GM04504 (cell line): ENCODE measurements around the gene ENTPD8.

Experiments used
- DNase-seq: peaks from one replicate; pipeline ENCODE4 v3.0.0-alpha.2; 2012; ENCODE audit warnings: low read depth

ENTPD8 gene

DNA sequence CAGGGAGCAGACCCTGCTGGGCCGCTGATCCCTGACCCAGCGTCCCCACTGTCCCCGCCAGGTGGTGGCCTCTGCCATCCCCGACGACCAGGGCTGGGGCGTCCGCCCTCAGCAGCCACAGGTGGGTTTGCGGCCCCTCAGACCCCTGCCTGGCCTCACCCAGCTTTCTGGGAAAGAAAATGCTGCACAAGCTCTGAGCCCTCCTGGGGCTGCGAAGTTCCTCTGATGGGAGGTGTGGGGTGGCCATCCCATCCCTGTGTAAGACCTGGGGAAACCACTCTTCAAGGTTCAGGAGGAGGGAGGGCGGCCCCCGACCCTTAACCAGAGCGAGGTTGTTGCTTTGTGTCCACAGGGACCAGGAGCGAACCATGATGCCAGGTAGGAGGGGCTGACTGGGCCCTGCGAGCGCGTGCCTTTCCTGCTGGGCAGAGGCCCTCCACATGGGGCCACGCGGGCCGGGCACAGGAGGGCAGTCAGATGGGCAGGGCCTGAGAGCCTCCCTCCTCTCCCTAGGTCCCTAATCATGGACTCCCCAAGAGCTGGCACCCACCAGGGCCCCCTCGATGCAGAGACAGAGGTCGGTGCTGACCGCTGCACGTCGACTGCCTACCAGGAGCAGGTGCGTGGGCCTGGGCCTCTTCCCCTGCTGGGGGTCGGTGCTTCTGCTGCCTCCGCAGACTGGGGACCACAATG lies 10.3 kb downstream of the ENTPD8 start:
- no peak for DNase-seq

DNA sequence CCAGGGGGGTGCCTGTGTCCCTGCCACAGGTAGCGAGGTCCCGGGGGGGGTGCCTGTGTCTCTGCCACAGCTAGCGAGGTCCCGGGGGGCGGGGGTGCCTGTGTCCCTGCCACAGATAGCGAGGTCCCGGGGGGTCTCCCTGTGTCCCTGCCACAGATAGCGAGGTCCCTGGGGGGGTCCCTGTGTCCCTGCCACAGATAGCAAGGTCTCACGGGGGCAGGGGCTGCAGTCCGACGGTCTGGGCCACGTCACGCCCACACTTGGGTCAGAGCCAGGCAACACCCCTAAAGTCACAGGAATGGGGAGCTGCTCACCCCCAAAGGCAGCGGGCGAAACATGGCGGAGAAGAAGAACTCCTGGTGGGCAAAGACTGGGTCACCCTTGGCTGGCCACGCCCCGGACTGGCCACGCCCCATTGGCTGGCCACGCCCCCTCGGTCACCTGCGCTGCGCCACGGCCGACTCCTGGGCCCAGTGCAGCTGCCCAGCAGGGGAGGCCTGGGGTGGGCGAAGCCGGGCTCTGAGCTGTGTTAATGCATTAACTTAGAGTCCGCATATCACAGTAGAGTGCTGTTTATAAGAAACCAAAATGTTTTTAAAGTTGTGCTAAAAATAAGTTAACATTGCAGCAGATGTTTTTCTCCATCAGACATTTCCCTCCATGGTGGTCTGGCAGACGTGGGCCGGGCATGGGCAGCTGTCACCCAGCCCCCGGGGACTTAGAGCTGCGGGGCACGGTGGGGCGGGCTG lies 11.0 kb downstream of the ENTPD8 start:
- DNase-seq: no peak

DNA sequence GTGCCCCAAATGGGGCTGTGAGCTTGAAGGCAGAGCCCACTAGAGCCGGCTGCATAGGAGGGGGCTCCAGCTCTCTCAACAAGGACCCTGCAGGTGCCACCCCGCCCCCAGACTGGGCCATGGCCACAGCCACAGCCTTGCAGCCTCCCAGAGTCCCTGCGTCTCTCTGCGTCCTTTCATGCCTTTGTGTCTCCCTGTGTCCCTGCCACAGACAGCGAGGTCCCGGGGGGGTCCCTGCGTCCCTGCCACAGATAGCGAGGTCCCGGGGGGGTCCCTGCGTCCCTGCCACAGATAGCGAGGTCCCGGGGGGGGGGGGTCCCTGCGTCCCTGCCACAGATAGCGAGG lies 11.6 kb downstream of the ENTPD8 start:
- DNase-seq: no peak

DNA sequence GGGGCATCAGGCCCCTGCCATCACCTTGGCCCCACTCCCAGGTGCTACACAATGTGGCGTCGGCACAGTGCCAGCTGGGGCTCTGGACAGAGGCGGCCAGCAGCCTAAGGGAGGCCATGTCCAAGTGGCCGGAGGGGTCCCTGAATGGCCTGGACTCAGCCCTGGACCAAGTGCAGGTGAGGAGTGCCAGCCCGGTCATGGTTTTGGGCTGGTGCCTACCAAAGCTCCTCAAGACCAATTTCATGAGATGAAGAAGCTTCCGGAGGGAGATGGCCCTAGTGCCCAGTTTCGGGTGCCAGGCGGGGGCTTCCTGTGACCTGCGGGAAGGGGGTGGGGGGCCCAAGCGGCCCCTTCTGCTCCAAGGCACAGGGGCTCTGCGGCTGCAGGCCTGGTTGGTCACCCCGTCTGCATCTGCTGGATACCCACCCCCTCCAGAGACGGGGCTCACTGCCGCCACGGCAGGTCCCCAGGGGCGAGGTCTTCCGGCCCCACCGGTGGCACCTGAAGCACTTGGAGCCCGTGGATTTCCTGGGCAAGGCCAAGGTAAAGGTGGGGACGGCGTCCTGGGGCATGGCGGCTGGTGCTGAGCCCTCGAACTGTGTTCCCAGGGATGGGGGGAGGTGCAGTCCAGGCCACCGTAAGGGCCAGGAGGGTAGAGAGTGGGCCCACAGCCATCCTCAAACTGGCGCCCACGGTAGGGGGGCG lies 12.2 kb downstream of the ENTPD8 start:
- DNase-seq: no peak

DNA sequence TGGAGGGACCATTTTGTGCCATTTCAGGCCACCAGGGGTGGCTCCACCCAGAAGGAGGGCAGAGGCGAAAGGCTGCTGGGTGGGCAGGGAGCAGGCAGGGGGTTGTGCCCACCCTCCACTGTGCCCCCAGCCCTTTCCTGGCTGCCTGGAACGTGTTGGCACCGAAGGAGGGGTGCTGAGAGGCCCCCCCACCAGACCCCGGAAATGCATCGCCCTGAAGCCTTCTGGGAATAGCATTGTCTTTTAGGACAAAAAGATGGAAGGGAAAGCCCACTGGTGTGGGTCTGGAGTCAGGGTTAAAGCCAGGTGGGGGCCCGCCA lies 12.9 kb downstream of the ENTPD8 start:
- no peak for DNase-seq

DNA sequence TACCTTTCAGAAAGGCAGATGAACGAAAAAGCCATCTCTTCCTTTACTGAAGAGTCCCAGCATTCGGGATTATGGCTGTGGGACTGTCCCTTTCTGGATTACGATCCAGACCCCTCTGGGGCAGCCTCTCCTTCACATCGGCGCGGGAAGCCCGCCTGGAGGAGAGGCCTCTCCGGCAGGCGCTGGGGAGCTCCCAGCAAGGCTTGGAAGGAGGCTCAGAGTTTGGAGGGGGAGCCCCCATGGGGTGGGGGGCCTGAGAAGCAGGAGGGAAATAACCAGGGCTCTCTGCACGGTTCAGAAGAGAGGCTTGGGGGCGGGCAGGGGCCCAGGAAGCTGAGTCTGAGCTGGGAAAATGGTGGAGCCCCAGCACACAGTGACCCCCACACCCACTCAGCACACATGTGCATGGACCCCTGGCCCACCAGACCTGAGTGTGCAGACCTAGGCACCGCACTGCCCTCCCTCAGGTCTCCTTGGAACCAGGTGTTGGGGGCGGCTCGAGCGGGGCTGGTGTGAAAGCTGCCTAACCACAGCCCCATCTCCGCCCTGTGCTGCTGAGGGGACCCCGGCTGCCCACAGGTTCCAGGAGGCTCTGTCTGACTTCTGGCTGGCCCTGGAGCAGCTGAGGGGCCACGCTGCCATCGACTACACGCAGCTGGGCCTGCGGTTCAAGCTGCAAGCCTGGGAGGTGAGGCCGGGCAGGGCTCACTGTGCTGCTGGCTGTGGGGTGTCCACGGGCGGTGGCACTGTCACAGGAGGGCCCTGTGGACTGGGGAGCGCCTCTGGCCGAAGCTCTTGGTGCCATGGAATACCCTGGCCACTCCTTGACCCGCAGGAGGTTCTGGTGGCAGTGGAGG lies 13.5 kb downstream of the ENTPD8 start:
- no peak for DNase-seq

DNA sequence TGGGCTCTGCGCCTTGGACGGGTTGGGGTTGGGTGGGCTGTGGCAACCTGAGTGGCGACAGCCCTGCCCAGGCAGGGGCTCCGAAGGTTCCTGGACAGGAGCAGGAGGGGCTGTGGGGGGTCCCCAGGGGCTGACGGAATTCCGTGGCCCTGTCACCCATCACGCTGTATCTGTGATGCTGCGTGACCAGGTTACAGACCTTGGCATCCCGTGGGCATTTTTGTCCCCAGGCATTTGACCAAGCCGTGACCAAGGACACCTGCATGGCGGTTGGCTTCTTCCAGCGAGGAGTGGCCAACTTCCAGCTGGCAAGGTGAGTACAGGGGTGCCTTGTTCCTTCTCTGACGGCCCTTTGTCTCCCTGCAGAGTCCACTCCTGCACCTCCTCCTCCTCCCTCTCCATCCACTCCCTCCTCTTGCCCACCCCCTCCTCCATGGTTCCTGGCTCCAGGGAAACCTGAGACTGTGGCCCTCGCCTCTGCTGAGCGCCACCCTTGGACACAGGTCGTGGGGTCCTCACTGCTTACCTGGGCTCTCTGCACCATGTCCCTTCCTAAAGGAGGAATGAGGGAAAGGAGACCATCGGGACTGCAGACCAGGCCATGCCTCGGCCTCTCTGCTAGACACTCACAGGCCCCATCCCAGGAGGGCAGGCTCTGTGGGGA lies 15.0 kb downstream of the ENTPD8 start:
- DNase-seq: no peak

DNA sequence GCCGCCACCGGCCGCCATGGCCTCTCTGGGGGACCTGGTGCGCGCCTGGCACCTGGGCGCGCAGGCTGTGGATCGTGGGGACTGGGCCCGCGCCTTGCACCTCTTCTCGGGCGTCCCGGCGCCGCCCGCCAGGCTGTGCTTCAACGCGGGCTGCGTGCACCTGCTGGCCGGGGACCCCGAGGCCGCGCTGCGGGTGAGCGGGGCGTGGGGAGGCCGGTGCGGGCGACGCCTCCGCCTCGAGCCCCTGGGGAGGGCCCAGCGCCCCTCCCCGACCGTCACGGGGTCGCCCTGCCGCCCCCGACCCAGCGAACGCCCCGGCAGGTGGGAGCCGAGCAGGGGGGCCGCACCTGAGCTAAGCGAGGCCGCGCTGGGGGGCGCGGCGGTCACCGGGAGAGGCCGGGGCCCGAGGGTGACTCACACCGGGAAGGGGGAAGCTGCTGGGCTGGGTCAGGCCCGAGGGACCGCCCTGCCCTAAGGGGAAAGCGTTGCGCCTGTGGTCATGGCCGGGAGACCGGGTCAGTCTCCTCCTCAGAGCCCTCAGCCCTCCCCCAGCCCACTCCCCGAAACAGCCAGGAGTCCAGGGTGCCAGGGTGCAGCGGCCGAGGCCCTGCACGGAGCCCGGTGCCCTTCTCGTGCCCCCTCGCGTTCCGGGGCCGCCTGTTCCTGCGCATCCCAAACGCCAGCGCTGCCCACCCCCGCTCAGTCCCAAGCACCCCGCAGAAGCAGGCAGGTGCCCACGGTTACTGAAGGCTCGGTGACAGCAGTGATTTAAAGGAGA lies 17.5 kb downstream of the ENTPD8 start:
- no peak for DNase-seq

DNA sequence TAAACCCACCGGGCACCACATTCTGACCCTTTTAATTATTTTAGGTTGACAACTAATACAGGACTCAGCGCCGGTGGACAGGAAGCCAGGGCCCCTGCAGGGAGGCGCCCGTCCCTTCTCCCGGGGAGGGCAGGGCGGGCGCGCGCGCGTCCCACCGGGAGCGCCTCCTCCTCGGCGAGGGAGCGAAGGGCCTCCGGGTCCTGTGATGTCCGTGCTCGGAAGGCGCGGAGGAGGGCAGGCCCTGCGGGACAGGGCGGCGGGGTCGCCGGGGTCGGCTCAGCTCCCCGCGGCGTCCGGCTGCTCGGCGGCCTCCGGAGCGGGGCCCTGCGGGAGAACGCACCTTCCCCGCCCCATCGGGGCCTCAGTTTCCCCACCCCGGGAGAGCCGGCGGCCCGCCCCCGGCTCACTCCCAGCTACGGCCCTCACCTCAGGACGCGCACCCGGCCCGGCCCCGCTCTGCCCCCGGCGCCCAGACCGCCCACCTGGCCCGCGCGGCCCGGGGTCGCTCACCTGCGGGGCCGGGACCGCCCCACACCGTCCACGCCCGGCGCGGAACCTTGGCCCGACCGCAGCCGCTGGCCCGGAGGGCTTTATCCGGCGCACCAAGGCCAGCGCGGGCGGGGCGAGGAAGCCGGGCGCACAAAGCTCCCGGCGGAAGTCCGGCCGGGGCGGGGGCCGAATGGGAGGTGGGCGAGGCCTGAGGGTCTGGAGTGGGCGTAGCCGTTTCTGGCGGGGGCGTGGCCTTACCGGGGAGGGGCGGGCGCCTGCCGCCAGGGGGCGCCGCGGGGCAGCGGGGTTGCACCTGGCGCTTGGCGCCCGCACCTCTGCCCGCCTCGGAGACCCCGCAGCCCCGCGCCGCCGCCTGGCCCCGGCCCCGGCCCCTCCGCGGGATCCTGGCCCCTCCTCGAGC lies 18.3 kb downstream of the ENTPD8 start, which contains the start of the genes EXD3 and NOXA1:
EXD3 (minus strand) TSS at position 559 of the 910 bp plus-strand sequence. CDS start 27,805 bp downstream, outside the sequence.
NOXA1 (plus strand) TSS at position 790 of the 910 bp plus-strand sequence. CDS start 137 bp downstream, outside the sequence.
- peak; percentile 75 for DNase-seq

DNA sequence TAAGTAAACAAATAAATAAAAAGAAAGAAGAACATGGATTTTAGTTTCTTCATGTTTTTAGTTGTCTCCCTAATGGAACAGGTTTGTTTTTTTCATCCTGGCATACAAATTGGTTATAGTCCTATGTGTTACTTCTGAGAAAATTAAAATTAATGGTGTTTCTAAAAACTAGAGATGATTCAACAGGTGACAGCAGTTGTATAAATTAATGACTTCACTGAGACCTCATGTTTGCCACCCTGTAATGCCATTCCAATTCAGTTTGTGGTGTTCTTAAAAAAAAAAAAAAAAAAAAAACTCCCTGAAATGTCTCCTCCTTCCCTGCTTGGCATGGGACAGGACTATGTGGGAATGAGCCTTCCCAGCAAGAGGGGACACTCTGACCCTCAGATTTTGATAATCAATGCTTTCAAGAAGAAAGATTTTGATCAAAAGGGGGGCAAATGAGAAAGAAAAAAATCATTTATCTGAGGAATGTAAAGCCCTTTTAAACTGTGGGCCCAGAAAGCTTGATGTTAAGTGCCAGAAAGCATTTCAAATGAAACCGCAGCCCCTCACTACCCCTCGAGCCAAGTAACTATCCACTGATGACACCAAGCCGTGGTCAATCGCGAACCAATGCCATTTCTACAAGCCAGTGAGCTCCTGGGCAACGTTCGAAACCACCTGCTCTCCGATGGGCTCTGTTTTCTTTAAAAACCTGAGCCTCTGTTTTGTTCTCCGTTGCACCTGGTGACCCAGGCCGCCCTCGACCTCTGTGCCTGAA lies 19.1 kb downstream of the ENTPD8 start:
- DNase-seq: no peak

DNA sequence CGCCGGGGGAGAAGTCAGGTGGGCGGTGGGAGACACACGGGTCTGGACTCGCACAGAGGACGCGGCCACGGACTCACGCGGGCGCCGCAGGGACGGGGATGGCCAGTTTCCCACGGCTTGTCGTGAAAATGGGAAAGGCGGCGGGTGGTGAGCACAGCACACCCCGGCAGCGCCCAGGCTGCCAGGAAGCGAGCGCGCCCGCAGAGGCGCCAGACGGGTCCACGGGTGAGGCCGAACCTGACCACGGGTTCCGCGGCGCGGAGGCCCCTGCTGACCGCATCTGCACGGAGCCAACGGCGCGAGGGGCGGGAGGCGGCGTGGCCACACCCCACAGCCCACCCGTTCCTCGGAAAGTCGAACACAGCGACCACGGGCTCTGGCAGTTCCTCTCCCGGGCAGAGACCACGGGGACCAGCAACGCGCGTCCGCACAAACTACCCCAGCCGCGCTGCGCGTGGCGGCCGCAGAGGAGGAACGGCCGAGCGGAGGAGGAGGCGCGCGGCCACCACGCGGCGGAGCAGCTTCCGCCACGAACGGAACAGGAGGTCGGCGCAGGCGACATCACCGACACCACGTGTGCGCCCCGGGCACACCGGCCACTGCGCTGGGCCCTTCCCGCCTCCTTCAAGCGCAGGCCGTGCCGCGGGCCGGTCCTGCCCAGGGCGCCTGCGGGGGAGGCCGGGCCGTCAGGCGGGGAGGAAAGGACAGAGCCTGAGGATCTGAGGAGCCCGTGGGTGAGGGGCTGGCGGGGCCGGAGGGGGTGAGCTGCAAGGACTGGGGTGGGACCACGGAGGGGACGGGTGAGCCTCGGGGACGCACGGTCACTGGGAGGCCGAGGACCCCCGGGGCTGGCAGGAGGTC lies 23.8 kb downstream of the ENTPD8 start:
- no peak for DNase-seq

DNA sequence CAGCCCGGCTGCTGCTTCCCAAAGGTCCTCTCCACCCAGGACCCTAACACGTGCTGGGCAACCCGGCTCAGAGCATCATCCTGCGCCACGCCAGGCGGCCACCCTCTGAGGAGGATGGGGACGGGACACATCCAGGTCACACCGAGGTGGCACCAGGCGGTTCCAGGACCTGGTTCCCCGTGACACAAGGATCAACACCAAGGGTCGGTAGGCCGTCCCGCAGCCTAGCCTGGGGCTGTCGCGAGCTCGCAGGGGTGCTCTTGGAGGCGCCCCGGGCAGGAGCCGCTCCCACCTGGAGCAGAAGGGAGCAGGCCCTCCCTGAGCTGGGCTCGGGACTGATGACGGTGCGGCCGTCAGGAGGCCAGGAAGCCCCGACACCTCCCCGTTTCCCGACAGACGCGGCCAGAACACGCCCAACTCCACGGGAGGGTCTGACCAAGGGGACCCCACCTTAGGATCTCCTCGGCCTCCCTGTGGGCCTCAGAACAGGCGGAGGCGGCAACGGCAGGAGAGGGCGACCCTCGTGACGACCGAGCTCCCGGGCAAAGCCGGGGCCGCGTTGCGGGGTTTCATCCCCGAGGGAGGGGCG lies 24.5 kb downstream of the ENTPD8 start:
- DNase-seq: no peak

DNA sequence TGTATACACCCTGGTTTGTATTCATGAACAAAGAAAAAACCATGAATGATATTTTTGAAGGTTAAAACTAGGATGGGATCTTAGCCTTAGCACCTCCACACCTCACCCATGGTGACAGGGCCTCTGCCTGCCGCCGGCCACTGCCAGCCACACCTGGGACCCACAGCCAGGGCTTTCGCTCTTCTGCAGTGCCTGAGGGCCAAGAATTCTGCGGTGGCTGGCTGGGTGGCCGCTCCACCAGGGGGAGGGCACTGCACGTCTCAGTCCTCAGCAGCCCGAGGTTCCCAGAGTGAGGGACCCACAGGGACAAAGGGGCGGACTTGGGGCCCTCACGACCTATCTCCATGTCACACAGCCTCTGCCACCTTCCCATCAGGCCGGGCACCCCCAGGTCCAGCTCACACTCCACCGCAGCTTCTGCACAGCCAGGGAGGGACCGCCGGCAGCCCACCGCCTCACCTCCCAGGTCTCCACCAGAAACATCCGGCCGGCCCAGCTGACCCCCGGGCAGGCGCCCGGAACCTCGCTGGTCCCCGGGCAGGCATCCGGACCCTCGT lies 25.1 kb downstream of the ENTPD8 start:
- DNase-seq: no peak

DNA sequence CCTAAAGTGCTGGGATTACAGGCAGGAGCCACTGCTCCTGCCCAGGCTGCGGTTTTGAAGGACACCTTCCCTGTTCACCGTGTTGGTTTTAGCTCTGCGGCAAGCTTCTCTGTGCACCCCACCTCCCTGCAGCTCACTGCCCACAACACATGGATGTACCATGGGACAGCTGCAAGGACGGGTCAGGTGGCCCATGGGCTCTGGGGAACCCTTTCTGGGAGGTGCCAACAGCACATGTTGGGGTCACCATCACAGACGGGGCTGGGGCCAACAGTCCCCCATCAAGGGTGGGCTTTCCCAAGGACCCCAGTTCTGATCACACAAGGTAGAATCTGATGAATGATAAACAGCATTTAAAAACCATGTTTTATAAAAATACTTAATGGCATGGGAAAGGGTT lies 25.7 kb downstream of the ENTPD8 start:
- no peak for DNase-seq

DNA sequence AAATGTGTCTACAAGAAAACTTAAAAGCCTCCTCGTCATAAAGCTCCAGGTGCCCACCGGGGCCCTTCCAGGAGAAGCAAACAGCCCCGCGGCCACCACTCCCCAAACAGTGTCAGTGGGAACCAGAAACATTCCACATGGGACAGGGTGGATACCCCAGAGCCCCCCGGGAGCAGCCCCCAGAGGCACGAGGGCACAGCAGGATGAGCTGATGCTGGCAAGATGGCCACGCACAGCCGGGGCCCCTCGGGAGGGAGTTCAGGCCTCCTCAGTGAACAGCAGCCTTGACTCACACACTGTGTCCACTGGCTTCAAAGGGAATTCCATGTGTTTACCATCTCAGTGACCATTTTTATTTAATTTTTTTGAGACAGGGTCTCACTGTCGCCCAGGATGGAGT lies 28.7 kb downstream of the ENTPD8 start:
- no peak for DNase-seq

DNA sequence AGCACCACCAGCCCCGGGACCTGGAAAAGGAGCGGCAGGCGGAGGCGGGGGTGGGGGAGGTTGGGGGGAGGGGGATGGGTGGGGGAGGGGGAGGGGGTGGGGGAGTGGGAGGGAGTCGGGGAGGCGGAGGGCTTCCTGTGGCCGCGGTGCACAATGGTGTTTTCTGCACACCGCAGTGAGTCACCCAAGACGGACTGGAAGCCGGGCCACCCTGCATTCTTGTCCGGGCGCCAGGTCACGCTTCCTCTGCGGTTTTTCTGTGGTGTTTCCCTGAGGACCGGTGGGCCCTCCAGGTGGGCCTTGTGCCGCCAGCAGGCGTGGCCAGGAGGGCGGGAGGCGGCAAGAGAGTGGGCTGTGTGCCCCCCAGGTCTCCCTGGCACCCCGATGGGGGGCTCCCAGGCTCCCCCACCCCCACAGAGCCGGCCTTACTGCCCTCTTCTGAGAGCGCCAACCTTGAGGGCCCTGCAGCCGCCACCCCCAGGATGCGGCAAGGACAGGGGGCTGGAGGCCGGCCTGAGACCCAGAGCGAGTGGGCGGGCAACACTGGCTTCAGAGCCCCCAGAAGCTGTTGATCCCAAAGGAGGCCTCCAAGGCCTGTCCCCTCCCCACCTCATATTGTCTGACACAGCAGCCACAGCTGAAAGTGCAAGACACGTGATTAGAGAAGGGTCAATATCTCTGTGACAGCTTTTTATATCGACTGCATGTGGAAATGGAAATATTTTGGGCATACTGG lies 29.3 kb downstream of the ENTPD8 start:
- peak; percentile 50 for DNase-seq

DNA sequence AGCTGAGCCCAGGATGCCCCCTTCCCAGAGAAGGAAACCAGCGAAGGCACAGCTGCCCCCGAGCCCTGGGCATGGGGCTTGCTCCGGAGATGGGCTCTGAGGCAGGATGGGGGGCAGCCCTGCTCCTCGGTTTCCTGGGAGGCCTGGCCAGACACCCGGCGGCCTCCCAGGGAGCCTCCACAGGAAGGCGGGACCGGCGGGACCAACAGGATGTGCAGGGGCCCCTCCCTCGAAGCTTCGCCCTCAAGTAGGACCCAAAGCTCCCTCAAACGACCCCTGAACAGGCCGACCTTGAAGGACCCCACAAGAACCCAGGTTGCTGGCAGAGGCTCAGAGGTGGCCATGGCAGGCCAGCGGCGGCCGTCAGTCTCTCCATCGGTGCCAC lies 29.9 kb downstream of the ENTPD8 start:
- DNase-seq: no peak
